NCI-H2196 (cell line): ENCODE data around the gene CPSF6.

Experiments
- DNase-seq: peaks from one replicate; lab custom pipeline; 2025; ENCODE audit not compliant: unreplicated experiment; lab: John Stamatoyannopoulos, UW

Gene CPSF6

GRCh38 chr12:69318225-69318624 lies 78.9 kb downstream of the CPSF6 start:
- DNase-seq, result no peak

DNA sequence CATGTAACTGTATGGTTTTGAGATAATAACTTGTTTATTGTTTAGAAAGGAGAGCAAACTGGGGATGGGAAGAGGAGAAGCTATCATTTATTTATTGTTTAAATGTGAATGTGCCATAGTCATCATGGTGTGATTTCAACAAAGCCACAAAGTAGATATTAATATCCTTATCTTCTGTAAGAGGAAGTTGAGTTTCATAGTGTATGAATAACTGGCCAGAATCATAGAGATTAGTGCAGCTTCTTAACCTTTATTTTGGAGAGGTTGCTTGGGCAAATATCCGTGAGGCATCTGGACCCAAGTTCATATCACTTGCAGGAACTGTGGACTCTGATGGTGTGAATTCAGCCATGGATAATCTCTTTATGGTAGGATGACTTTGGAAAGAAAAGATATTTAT lies 82.0 kb downstream of the CPSF6 start:
- no peak for DNase-seq
